HG03469 (cell line): Measurements from ENCODE around the gene ZBTB7C.

Experiments used
- ATAC-seq: cut with Tn5 transposase; IDR thresholded peaks from one replicate; pipeline ENCODE4 v1.9.1; 2021; ENCODE audit warnings: mild to moderate bottlenecking, moderate library complexity, moderate number of reproducible peaks; ENCODE audit not compliant: unreplicated experiment

ZBTB7C gene

GRCh38 chr18:48131042-48131441 is 278.1 kb downstream of the ZBTB7C start:
- ATAC-seq: no peak

- ATAC-seq: no peak
These were observed 279.5 kb downstream of the ZBTB7C start for GRCh38 chr18:48129621-48130082.

- no peak for ATAC-seq
These were observed 281.6 kb downstream of the ZBTB7C start for GRCh38 chr18:48127606-48128005.

- no peak for ATAC-seq
These were observed 282.9 kb downstream of the ZBTB7C start for GRCh38 chr18:48126240-48126639.

GRCh38 chr18:48125724-48126123 is 283.5 kb downstream of the ZBTB7C start:
- ATAC-seq: no peak

GRCh38 chr18:48124857-48125626 is 284.1 kb downstream of the ZBTB7C start:
- ATAC-seq: no peak

- no peak for ATAC-seq
These were observed 285.2 kb downstream of the ZBTB7C start for GRCh38 chr18:48123941-48124340.

GRCh38 chr18:48123324-48123723 is 285.9 kb downstream of the ZBTB7C start:
- no peak for ATAC-seq

GRCh38 chr18:48122816-48123215 is 286.4 kb downstream of the ZBTB7C start:
- ATAC-seq: no peak

GRCh38 chr18:48122376-48122775 is 286.8 kb downstream of the ZBTB7C start:
- ATAC-seq: no peak

- ATAC-seq: no peak
These were observed 287.4 kb downstream of the ZBTB7C start for GRCh38 chr18:48121752-48122151.

- ATAC-seq: no peak
These were observed 290.0 kb downstream of the ZBTB7C start for GRCh38 chr18:48119204-48119603.

GRCh38 chr18:48116873-48117630 is 292.1 kb downstream of the ZBTB7C start:
- no peak for ATAC-seq

- ATAC-seq: no peak
These were observed 293.2 kb downstream of the ZBTB7C start for GRCh38 chr18:48116017-48116416.

GRCh38 chr18:48113691-48114090 is 295.5 kb downstream of the ZBTB7C start:
- no peak for ATAC-seq

GRCh38 chr18:48111587-48111986 is 297.6 kb downstream of the ZBTB7C start:
- no peak for ATAC-seq

- ATAC-seq: no peak
These were observed 298.4 kb downstream of the ZBTB7C start for GRCh38 chr18:48110797-48111196.

- no peak for ATAC-seq
These were observed 299.2 kb downstream of the ZBTB7C start for GRCh38 chr18:48109961-48110493.

GRCh38 chr18:48108136-48108535 is 301.0 kb downstream of the ZBTB7C start:
- no peak for ATAC-seq

- no peak for ATAC-seq
These were observed 302.0 kb downstream of the ZBTB7C start for GRCh38 chr18:48106976-48107781.

- ATAC-seq: no peak
These were observed 302.7 kb downstream of the ZBTB7C start for GRCh38 chr18:48106498-48106897.
